HCT116 (cell line): ENCODE results near the gene NCAPH2.
A peak's percentile ranks its signal among the peaks of the same experiment; 100 is the strongest.

Source experiments
- CTCF ChIP-seq, 3 experiments: fragments of 200-600 bp in 1 of 3; sonication (generic) in 1 of 3; IDR thresholded peaks in 2 of 3; conservative IDR thresholded peaks in 1 of 3; 2 replicates each; pipeline ENCODE4 v1.5.1; 2012 to 2017; ENCODE audit warnings: low read depth in 2 of 3, low read length in 2 of 3, antibody characterized with exemption in 1 of 3, borderline replicate concordance in 1 of 3, control low read depth in 1 of 3, mild to moderate bottlenecking in 1 of 3, mixed read lengths in 1 of 3, mixed run types in 1 of 3, moderate library complexity in 1 of 3; ENCODE audit not compliant: insufficient read depth in 1 of 3
- JUND ChIP-seq: IDR thresholded peaks from 2 replicates; pipeline ENCODE4 v1.6.1; 2012

- TF ChIP-seq CTCF (IDR thresholded peaks at IDR 0.05 in 2 of 3, conservative IDR thresholded peaks at IDR 0.05 in 1 of 3; ENCODE audit: borderline replicate concordance in 1 of 3, insufficient read depth in 1 of 3, low read depth in 2 of 3, low read length in 2 of 3) (peak in 1 of 3 experiments; percentile 57; a peak in 3 of 6 replicates), JUND (no peak)
These were observed 18.2 kb downstream of the NCAPH2 start for GRCh38 chr22:50526108-50526833.
